ENCODE data around the gene CCL8.

- no peak for TF ChIP-seq CTCF (IDR thresholded peaks at IDR 0.05)
- no peak for TF ChIP-seq POLR2A (IDR thresholded peaks at IDR 0.05)
- TF ChIP-seq POLR2AphosphoS5 (IDR thresholded peaks at IDR 0.05): no peak
These were observed 49.1 kb downstream of the CCL8 start for GRCh38 chr17:34368196-34368945.

Data from stomach (tissue), 4 donors.